ENCODE data around the gene PHOX2A. TPM values are rescaled to one million over a fixed set of nuclear protein-coding genes. Genes with fewer than 3 reads are reported as not detected.
A peak's percentile ranks its signal among the peaks of the same experiment; 100 is the strongest.

PHOX2A gene
- total RNA-seq, 3 donors from 2014 or later, result not detected

DNA sequence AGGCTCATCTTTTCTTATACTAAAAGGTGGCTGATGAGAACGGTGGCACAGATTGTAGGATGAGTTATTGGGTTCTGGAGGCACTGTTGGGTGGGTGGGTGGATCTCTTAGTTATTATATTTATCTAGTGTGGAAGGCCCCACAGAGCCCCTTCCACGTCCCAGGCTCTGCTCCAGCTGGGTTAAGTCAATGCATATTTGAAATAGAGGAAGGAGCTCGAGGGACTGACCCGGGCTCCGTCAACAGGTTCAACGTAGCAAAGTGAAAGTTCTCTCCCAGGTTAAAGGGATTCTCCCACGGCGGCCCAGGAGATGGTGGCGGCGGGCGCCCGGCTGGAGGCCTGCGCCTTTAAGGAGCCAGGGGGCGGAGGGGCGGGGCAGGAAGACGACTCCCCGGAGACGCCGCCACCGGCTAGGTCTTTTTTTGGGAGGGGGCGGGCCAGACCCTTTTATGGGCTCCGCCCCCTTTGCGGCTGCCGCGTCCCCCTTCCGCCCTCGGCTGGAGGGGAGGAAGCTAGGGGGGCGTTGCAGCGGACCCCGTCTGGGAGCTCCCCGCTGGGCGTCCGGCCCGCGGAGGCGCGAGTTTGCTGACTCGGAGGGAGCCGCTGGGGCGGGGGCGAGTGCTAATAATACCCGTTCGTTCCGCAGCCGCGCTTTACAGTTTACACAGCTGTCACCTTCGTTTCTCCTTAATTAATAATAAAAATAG lies 20.9 kb downstream of the PHOX2A start:
- Histone ChIP-seq H3K36me3 (no peaks in the 10 kb centered on the region), H3K4me1 (peaks cover 7 to 17% of the 10 kb centered on the region in 2 donors), H3K27me3 (no peaks in the 10 kb centered on the region), H3K4me3 (peak overlapping the region; percentile 81 to 88 (median 84)), H3K9me3 (no peaks in the 10 kb centered on the region), H3K27ac (peak overlapping the region; percentile 95 to 98)
- intact Hi-C loops (cut with DNase I; ENCODE audit: low total_unique reads), result no loop called here
- DNase-seq (ENCODE audit: low spot score in 2 of 2), result peak; percentile 92 to 93
- TF ChIP-seq POLR2AphosphoS5 (IDR thresholded peaks at IDR 0.05), result peak; percentile 55 to 73 (median 70)
- TF ChIP-seq POLR2A (IDR thresholded peaks at IDR 0.05), result no peak
- TF ChIP-seq, protein P1, sequence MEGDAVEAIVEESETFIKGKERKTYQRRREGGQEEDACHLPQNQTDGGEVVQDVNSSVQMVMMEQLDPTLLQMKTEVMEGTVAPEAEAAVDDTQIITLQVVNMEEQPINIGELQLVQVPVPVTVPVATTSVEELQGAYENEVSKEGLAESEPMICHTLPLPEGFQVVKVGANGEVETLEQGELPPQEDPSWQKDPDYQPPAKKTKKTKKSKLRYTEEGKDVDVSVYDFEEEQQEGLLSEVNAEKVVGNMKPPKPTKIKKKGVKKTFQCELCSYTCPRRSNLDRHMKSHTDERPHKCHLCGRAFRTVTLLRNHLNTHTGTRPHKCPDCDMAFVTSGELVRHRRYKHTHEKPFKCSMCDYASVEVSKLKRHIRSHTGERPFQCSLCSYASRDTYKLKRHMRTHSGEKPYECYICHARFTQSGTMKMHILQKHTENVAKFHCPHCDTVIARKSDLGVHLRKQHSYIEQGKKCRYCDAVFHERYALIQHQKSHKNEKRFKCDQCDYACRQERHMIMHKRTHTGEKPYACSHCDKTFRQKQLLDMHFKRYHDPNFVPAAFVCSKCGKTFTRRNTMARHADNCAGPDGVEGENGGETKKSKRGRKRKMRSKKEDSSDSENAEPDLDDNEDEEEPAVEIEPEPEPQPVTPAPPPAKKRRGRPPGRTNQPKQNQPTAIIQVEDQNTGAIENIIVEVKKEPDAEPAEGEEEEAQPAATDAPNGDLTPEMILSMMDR (IDR thresholded peaks at IDR 0.05), result peak in 1 of 3 donors; percentile 16

DNA sequence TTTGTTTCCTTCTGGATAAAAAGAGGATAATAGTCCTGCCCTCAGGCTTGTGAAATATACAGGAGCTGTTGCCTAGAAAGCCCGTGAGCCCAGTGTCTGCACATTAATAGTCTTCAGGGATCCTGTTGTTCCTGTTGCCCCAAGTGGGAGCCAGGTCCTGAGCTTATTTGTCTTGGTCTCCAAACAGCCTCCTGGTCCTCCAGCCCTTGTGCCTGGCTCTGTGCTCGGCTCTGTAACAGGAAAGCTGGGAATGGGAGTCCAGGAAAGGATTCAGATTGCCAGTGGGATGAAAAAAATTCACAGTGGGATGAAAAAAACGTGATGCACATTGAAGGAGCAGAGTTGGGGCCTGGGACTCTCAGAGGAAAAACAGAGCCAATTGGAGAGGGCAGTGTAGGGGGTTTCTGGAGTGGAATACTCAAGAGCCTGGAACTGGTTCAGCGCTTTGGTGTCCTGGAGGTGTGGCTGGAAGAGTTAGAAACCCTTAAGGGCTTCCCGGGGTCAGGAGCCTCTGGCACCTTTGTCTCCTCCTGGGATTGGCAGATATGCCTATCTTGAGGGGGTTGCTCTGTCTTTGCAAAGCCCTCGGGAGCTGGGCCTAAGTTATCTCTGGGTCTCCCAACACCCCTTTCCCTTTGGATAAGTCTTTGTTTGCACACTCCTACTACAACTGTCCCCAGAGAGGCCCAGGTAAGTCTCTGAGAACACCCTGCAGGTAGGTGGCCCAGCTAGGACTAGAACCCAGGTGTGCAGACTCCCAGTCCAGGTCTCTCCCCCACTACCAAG lies 21.7 kb downstream of the PHOX2A start:
- Histone ChIP-seq H3K27ac (peak overlapping the region; percentile 95 to 98), H3K36me3 (no peaks in the 10 kb centered on the region), H3K9me3 (no peaks in the 10 kb centered on the region), H3K4me3 (peak overlapping the region; percentile 81 to 88 (median 84)), H3K27me3 (no peaks in the 10 kb centered on the region), H3K4me1 (peaks cover 7 to 15% of the 10 kb centered on the region in 2 donors)
- TF ChIP-seq POLR2A (IDR thresholded peaks at IDR 0.05), result no peak
- TF ChIP-seq, protein P1 (IDR thresholded peaks at IDR 0.05), result no peak
- TF ChIP-seq POLR2AphosphoS5 (IDR thresholded peaks at IDR 0.05), result no peak
- intact Hi-C loops (cut with DNase I; ENCODE audit: low total_unique reads), result no loop called here
- no peak for DNase-seq (ENCODE audit: low spot score in 2 of 2)

DNA sequence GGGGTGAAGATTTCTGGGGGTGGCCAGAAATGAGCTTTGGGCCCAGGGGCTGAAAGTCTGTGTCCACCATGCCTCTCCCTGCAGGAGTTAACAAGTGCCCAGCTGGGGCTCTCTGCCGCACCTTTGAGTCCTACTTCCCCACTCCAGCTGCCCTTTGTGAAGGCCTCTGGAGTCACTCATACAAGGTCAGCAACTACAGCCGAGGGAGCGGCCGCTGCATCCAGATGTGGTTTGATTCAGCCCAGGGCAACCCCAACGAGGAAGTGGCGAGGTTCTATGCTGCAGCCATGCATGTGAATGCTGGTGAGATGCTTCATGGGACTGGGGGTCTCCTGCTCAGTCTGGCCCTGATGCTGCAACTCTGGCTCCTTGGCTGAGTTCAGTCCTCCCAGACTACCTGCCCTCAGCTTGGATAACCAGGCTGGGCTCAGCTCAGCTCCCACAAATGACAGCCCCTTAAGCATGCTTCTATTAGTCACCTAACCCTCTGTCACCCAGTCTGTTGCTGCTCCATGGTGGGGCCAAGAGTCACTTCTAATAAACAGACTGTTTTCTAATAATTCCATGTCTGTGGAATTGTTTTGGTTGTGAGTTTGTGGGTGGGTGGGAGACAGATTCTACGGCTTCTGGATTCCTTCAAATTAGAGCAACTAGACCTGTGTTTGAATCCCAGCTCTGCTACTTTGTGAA lies 22.4 kb downstream of the PHOX2A start:
- intact Hi-C loops (cut with DNase I; ENCODE audit: low total_unique reads), result no loop called here
- Histone ChIP-seq H3K27me3 (no peaks in the 10 kb centered on the region), H3K36me3 (no peaks in the 10 kb centered on the region), H3K4me1 (peaks cover 7% of the 10 kb centered on the region in 2 donors), H3K9me3 (no peaks in the 10 kb centered on the region), H3K27ac (peak overlapping the region; percentile 95 to 98), H3K4me3 (no peak overlapping the region)
- TF ChIP-seq, protein P1 (IDR thresholded peaks at IDR 0.05), result no peak
- no peak for TF ChIP-seq POLR2AphosphoS5 (IDR thresholded peaks at IDR 0.05)
- TF ChIP-seq POLR2A (IDR thresholded peaks at IDR 0.05), result no peak
- DNase-seq (ENCODE audit: low spot score in 2 of 2), result no peak

DNA sequence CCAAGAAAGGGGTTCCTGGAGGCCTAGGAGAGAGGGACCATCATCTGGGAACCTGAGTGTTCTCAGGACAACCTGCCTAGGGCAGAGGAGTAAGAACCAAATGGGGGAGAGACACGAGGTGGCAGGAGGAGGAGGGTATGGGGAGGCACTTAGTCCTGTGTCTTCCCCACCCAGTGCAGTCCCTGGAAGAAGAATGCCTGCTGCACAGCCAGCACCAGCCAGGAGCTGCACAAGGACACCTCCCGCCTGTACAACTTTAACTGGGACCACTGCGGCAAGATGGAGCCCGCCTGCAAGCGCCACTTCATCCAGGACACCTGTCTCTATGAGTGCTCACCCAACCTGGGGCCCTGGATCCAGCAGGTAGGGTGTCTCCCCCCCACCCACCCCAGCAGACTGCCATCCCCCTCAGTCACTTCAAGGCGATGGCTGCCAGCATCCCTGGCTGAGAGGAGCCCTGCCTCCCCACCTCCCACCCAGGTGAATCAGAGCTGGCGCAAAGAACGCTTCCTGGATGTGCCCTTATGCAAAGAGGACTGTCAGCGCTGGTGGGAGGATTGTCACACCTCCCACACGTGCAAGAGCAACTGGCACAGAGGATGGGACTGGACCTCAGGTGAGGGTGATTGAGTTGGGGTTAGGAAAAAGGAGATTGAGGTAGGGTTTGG lies 23.1 kb downstream of the PHOX2A start:
- Histone ChIP-seq H3K27ac (peak overlapping the region in 1 of 2 donors; percentile 98), H3K36me3 (no peaks in the 10 kb centered on the region), H3K4me3 (no peak overlapping the region), H3K4me1 (peaks cover 5 to 6% of the 10 kb centered on the region in 2 donors), H3K27me3 (no peaks in the 10 kb centered on the region), H3K9me3 (no peaks in the 10 kb centered on the region)
- intact Hi-C loops (cut with DNase I; ENCODE audit: low total_unique reads), result no loop called here
- DNase-seq (ENCODE audit: low spot score in 2 of 2), result no peak
- TF ChIP-seq POLR2AphosphoS5 (IDR thresholded peaks at IDR 0.05) (no peak), POLR2A (IDR thresholded peaks at IDR 0.05) (no peak)
- TF ChIP-seq, protein P1 (IDR thresholded peaks at IDR 0.05), result no peak

Measured in breast epithelium (tissue), 4 donors.